RWPE2 (cell line): Measurements from ENCODE around the gene DMD.
A peak's percentile ranks its signal among the peaks of the same experiment; 100 is the strongest.
"Not testable (repeated sequence)": the region's sequence is repeated elsewhere in the genome, so short reads cannot be mapped to it uniquely, and the experiment has no call there.

Source experiments
- ATAC-seq: fragments of 200-7000 bp; cut with Tn5 transposase; 3 replicates; pipeline ENCODE4 v1.9.1; 2021; ENCODE audit warnings: low read depth
- DNase-seq: peaks from one replicate; pipeline ENCODE4 v3.0.0-alpha.2; 2020; ENCODE audit warnings: low spot score
- H3K27ac ChIP-seq: fragments of 450-650 bp; 2 replicates; pipeline ENCODE4 v1.5.1; 2017; ENCODE audit warnings: mild to moderate bottlenecking; ENCODE audit not compliant: poor library complexity, severe bottlenecking
- H3K27me3 ChIP-seq: fragments of 250-450 bp; sonication (Bioruptor Pico); 2 replicates; pipeline ENCODE4 v1.5.1; 2021; ENCODE audit warnings: mild to moderate bottlenecking, moderate library complexity; ENCODE audit not compliant: insufficient read depth, poor library complexity, severe bottlenecking
- H3K36me3 ChIP-seq: fragments of 250-450 bp; sonication (Bioruptor Pico); 2 replicates; pipeline ENCODE4 v1.5.1; 2020; ENCODE audit warnings: low read depth, mild to moderate bottlenecking, moderate library complexity
- H3K4me1 ChIP-seq: fragments of 250-450 bp; sonication (Bioruptor Pico); 2 replicates; pipeline ENCODE4 v1.5.1; 2021; ENCODE audit warnings: mild to moderate bottlenecking, moderate library complexity; ENCODE audit not compliant: insufficient read depth, poor library complexity, severe bottlenecking
- H3K4me3 ChIP-seq: fragments of 250-450 bp; sonication (Bioruptor Pico); 2 replicates; pipeline ENCODE4 v1.5.1; 2021; ENCODE audit warnings: mild to moderate bottlenecking, moderate library complexity; ENCODE audit not compliant: severe bottlenecking
- H3K9me3 ChIP-seq: fragments of 250-450 bp; sonication (Bioruptor Pico); 2 replicates; pipeline ENCODE4 v1.5.1; 2021; ENCODE audit warnings: mild to moderate bottlenecking, moderate library complexity; ENCODE audit not compliant: severe bottlenecking
- CTCF ChIP-seq: fragments of 450-650 bp; IDR thresholded peaks from one replicate; pipeline ENCODE4 v1.5.1; 2017; ENCODE audit warnings: mild to moderate bottlenecking, moderate library complexity; ENCODE audit not compliant: poor library complexity, severe bottlenecking

DMD gene

GRCh38 chrX:31483336-31483735 is 1728.0 kb downstream of the DMD start:
- ATAC-seq (peak; percentile 61; the same call in 2 of the 3 replicates), DNase-seq (no peak)
- Histone ChIP-seq H3K9me3 (no peaks in the 10 kb centered on the region), H3K27me3 (no peaks in the 10 kb centered on the region), H3K4me1 (peaks cover 9% of the 10 kb centered on the region), H3K4me3 (no peak overlapping the region), H3K27ac (peak overlapping the region; percentile 37), H3K36me3 (no peaks in the 10 kb centered on the region)
- no peak for TF ChIP-seq CTCF

- Histone ChIP-seq H3K9me3 (no peaks in the 10 kb centered on the region), H3K27ac (no peak overlapping the region), H3K36me3 (no peaks in the 10 kb centered on the region), H3K4me1 (peaks cover 9% of the 10 kb centered on the region), H3K4me3 (no peak overlapping the region), H3K27me3 (no peaks in the 10 kb centered on the region)
- no peak for ATAC-seq
- no peak for TF ChIP-seq CTCF
- DNase-seq, result no peak
Measured at GRCh38 chrX:31480696-31481095, 1730.7 kb downstream of the DMD start.

- no peaks in the 10 kb centered on the region for H3K9me3 ChIP-seq
- ATAC-seq (no peak), DNase-seq (no peak)
- no peak overlapping the region for H3K4me3 ChIP-seq
- TF ChIP-seq CTCF, result no peak
- H3K27me3 ChIP-seq, result no peaks in the 10 kb centered on the region
- H3K4me1 ChIP-seq, result no peaks in the 10 kb centered on the region
- no peaks in the 10 kb centered on the region for H3K36me3 ChIP-seq
- H3K27ac ChIP-seq, result no peak overlapping the region
Measured at GRCh38 chrX:31471229-31471628, 1740.1 kb downstream of the DMD start.

GRCh38 chrX:31470753-31471152 is 1740.6 kb downstream of the DMD start:
- not testable (repeated sequence) for H3K27ac ChIP-seq, H3K9me3 ChIP-seq, H3K4me1 ChIP-seq, ATAC-seq, H3K36me3 ChIP-seq, H3K27me3 ChIP-seq, H3K4me3 ChIP-seq, DNase-seq

- ATAC-seq (no peak), DNase-seq (no peak)
- peaks cover 5% of the 10 kb centered on the region for H3K4me1 ChIP-seq
- no peak overlapping the region for H3K27ac ChIP-seq
- H3K9me3 ChIP-seq, result no peaks in the 10 kb centered on the region
- H3K36me3 ChIP-seq, result no peaks in the 10 kb centered on the region
- H3K27me3 ChIP-seq, result no peaks in the 10 kb centered on the region
- TF ChIP-seq CTCF, result no peak
- no peak overlapping the region for H3K4me3 ChIP-seq
Measured at GRCh38 chrX:31464306-31464915, 1746.9 kb downstream of the DMD start.
